PC-9 (cell line): ENCODE data around the gene RBFOX2. TPM values are rescaled to one million over a fixed set of nuclear protein-coding genes. Genes with fewer than 3 reads are reported as not detected.

Experiments
- BruUV-seq: library from RNA; stranded (reverse); fragments of 400-500 nt; replicated peaks from 2 replicates; lab custom pipeline; 2021; lab: Mats Ljungman, UMichigan
- CTCF ChIA-PET: fragments of 300-600 bp; sonication (Branson Sonifier 250); formaldehyde crosslinking; loops from one replicate; lab custom pipeline; 2022; ENCODE audit warnings: antibody characterized with exemption; lab: Charles Lee
- POLR2A ChIA-PET: fragments of 300-600 bp; sonication (Branson Sonifier 250); formaldehyde crosslinking; loops from one replicate; lab custom pipeline; 2022; ENCODE audit warnings: antibody characterized with exemption; ENCODE audit not compliant: unreplicated experiment; lab: Charles Lee
- DNase-seq, 2 experiments: peaks; one replicate each; pipeline versions ENCODE4 v3.0.0 to v3.0.0-alpha.2; 2015 to 2022; ENCODE audit warnings: mixed read lengths in 1 of 2
- H2AFZ ChIP-seq: fragments of 200-600 bp; sonication (generic); 2 replicates; pipeline ENCODE4 v1.8.1; 2017; ENCODE audit warnings: antibody characterized with exemption
- H3F3A ChIP-seq: fragments of 200-600 bp; sonication (generic); 2 replicates; pipeline ENCODE4 v1.8.1; 2017; ENCODE audit warnings: antibody characterized with exemption, mild to moderate bottlenecking, low read depth; ENCODE audit not compliant: insufficient read depth
- H3K27ac ChIP-seq: fragments of 200-600 bp; sonication (generic); 2 replicates; pipeline ENCODE4 v1.6.1; 2016; ENCODE audit warnings: mixed run types
- H3K27me3 ChIP-seq: fragments of 200-600 bp; sonication (generic); 2 replicates; pipeline ENCODE4 v1.6.1; 2016; ENCODE audit warnings: low read depth, mixed run types; ENCODE audit not compliant: insufficient read depth
- H3K36me3 ChIP-seq: fragments of 200-600 bp; sonication (generic); 2 replicates; pipeline ENCODE4 v1.6.1; 2016; ENCODE audit warnings: low read depth, mixed run types
- H3K4me1 ChIP-seq: fragments of 200-600 bp; sonication (generic); replicated peaks from 2 replicates; pipeline ENCODE4 v1.6.1; 2016; ENCODE audit warnings: mixed run types; ENCODE audit not compliant: insufficient read depth
- H3K4me2 ChIP-seq: fragments of 200-600 bp; sonication (generic); 2 replicates; pipeline ENCODE4 v1.6.1; 2017; ENCODE audit warnings: mixed run types
- H3K4me3 ChIP-seq: fragments of 200-600 bp; sonication (generic); 2 replicates; pipeline ENCODE4 v1.6.1; 2016; ENCODE audit warnings: mixed run types
- H3K79me2 ChIP-seq: fragments of 200-600 bp; sonication (generic); 2 replicates; pipeline ENCODE4 v1.6.1; 2017; ENCODE audit warnings: low read depth, mixed run types
- H3K9me2 ChIP-seq: fragments of 200-600 bp; sonication (generic); 2 replicates; pipeline ENCODE4 v1.8.1; 2017; ENCODE audit warnings: mild to moderate bottlenecking; ENCODE audit not compliant: insufficient read depth
- H3K9me3 ChIP-seq: fragments of 200-600 bp; sonication (generic); 2 replicates; pipeline ENCODE4 v1.8.1; 2016; ENCODE audit warnings: low read depth; ENCODE audit not compliant: insufficient read depth
- H4K20me1 ChIP-seq: fragments of 200-600 bp; sonication (generic); 2 replicates; pipeline ENCODE4 v1.8.1; 2017; ENCODE audit not compliant: insufficient read depth
- EZH2 ChIP-seq: fragments of 200-600 bp; sonication (generic); IDR thresholded peaks from 2 replicates; pipeline ENCODE4 v1.8.0; 2017; ENCODE audit warnings: antibody characterized with exemption, low read depth
- intact Hi-C: fragments of 100-400 bp; cut with micrococcal nuclease; formaldehyde crosslinking; loops from one replicate; pipeline ENCODE4 v1.10.0; 2022; ENCODE audit not compliant: unreplicated experiment
- total RNA-seq: library from RNA; stranded (reverse); gene quantifications from 2 replicates; pipeline ENCODE4 v1.2.3, GENCODE V29; 2021
- TF ChIP-seq, protein P1 (sequence below): fragments of 200-600 bp; sonication (generic); conservative IDR thresholded peaks from 2 replicates; pipeline ENCODE4 v1.6.1; 2017; ENCODE audit warnings: mixed run types, antibody characterized with exemption, mild to moderate bottlenecking, moderate library complexity

Gene RBFOX2
- total RNA-seq, 1 experiment from 2014 or later, result 109 TPM

DNA sequence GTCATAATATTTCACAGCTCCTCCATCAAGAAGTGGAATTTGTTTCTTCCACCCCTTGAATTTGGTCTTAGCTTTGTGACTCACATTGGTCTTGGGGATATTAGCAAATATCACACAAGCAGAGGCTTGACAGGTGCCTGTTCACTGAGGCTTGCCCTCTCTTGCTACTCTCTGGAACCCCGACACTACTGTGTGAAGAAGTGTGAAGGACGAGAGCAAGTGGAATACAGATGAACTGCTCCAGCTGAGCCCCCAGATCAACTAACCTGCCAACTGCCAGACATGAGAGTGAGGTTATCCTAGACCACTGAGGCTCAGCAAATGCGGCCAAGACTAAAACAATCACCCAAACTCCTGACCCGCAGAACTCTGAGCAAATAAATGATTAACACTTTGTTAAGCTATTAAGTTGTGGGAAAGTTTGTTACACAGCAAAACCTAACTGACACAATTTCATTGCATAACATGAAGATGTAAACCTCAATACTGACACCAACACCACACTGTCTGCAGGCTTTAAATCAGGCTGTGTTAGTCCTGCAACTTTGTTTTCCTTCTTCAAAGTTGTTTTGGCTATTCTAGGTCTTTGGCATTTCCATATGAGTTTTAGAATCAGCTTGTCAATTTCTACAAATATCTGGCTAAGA is 168.4 kb downstream of the RBFOX2 start:
- Histone ChIP-seq H3K79me2 (peaks cover 99% of the 10 kb centered on the region), H3K4me1 (0 out of 2 replicates have a peak, but pooled peaks cover 5% of the 10 kb centered on the region), H3K4me2 (no peak overlapping the region), H2AFZ (no peak overlapping the region), H3K27me3 (no peaks in the 10 kb centered on the region), H4K20me1 (peaks cover 10% of the 10 kb centered on the region), H3K36me3 (no peaks in the 10 kb centered on the region), H3F3A (0 out of 2 replicates have a peak, but pooled peaks cover 14% of the 10 kb centered on the region), H3K9me3 (peaks cover 3% of the 10 kb centered on the region; the same call in 1 of the 2 replicates), H3K27ac (no peak overlapping the region), H3K9me2 (no peaks in the 10 kb centered on the region), H3K4me3 (no peak overlapping the region)
- no TSS peak for BruUV-seq
- POLR2A ChIA-PET, result interaction anchor here (0.6 kb wide), 1 partner anchor 20 kb away, joined by 9 read pairs; no protein-coding TSS in a partner anchor
- DNase-seq, result no peak
- CTCF ChIA-PET, result interaction anchor here (0.5 kb wide), 1 partner anchor 64 kb away, joined by 3 read pairs; no protein-coding TSS in a partner anchor
- intact Hi-C loops, result no loop called here
- no peak for TF ChIP-seq EZH2
- TF ChIP-seq, protein P1, sequence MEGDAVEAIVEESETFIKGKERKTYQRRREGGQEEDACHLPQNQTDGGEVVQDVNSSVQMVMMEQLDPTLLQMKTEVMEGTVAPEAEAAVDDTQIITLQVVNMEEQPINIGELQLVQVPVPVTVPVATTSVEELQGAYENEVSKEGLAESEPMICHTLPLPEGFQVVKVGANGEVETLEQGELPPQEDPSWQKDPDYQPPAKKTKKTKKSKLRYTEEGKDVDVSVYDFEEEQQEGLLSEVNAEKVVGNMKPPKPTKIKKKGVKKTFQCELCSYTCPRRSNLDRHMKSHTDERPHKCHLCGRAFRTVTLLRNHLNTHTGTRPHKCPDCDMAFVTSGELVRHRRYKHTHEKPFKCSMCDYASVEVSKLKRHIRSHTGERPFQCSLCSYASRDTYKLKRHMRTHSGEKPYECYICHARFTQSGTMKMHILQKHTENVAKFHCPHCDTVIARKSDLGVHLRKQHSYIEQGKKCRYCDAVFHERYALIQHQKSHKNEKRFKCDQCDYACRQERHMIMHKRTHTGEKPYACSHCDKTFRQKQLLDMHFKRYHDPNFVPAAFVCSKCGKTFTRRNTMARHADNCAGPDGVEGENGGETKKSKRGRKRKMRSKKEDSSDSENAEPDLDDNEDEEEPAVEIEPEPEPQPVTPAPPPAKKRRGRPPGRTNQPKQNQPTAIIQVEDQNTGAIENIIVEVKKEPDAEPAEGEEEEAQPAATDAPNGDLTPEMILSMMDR, result no peak

DNA sequence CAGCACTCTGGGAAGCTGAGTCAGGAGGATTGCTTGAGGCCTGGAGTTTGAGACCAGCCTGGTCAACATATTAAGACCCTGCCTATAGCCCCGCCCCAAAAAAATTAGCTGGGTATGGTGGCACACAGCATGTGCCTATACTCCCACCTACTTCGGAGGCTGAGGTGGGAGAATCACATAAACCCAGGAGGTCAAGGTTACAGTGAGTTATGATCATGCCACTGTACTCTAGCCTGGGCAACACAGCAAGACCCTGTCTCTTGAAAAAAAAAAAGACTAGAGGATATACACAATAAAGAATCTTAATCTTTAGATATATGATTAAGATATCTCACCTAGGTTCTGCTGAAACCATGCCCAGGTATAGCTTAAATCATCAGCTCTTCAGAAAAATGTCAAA is 174.3 kb downstream of the RBFOX2 start:
- no TSS peak for BruUV-seq
- intact Hi-C loops, result no loop called here
- Histone ChIP-seq H3K79me2 (peaks cover 77% of the 10 kb centered on the region), H4K20me1 (peaks cover 11% of the 10 kb centered on the region; the same call in 1 of the 2 replicates), H3K27me3 (no peaks in the 10 kb centered on the region), H2AFZ (no peak overlapping the region), H3K4me3 (no peak overlapping the region), H3K27ac (no peak overlapping the region), H3F3A (peaks cover 19% of the 10 kb centered on the region; the same call in 1 of the 2 replicates), H3K4me1 (no peaks in the 10 kb centered on the region), H3K36me3 (no peaks in the 10 kb centered on the region), H3K9me2 (no peaks in the 10 kb centered on the region), H3K9me3 (no peaks in the 10 kb centered on the region), H3K4me2 (no peak overlapping the region)
- ChIA-PET CTCF (no interaction called here), POLR2A (no interaction called here)
- TF ChIP-seq, protein P1, result no peak
- TF ChIP-seq EZH2, result no peak
- DNase-seq, result no peak

DNA sequence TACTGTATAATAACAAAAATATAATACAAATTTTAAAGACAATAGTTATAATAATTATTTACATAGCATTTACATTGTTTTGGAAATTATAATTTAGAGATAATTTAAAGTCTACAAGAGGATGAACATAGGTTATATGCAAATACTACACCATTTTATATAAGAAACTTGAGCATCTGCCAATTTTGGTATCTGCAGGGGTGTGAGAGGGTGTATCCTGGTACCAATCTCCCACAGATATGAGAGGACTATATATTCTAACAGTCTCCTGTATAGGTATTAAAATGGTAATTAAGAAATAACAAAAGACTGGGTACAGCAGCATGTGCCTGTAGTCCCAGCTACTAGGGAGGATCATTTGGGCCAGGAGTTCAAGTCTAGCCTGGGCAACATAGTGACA is 176.5 kb downstream of the RBFOX2 start:
- ChIA-PET POLR2A (no interaction called here), CTCF (no interaction called here)
- peaks cover 19% of the 10 kb centered on the region; the same call in 1 of the 2 replicates for H3F3A ChIP-seq
- H3K27me3 ChIP-seq, result no peaks in the 10 kb centered on the region
- no TSS peak for BruUV-seq
- H3K4me3 ChIP-seq, result no peak overlapping the region
- no peak overlapping the region for H3K27ac ChIP-seq
- no peaks in the 10 kb centered on the region for H3K9me2 ChIP-seq
- DNase-seq, result no peak
- H3K79me2 ChIP-seq, result peaks cover 73% of the 10 kb centered on the region
- peaks cover 13% of the 10 kb centered on the region; the same call in 1 of the 2 replicates for H4K20me1 ChIP-seq
- H3K4me1 ChIP-seq, result no peaks in the 10 kb centered on the region
- no peaks in the 10 kb centered on the region for H3K36me3 ChIP-seq
- TF ChIP-seq EZH2, result no peak
- TF ChIP-seq, protein P1, result no peak
- intact Hi-C loops, result no loop called here
- no peak overlapping the region for H2AFZ ChIP-seq
- no peak overlapping the region for H3K4me2 ChIP-seq
- no peaks in the 10 kb centered on the region for H3K9me3 ChIP-seq
